SK-N-SH (cell line): ENCODE results near the gene AHNAK. TPM values are rescaled to one million over a fixed set of nuclear protein-coding genes. Genes with fewer than 3 reads are reported as not detected.
A peak's percentile ranks its signal among the peaks of the same experiment; 100 is the strongest.

Experiments used
- CTCF ChIA-PET: fragments of 300-600, 350-600 bp; formaldehyde crosslinking; extraction: SDS; loops from one replicate; lab custom pipeline; 2021; lab: Yijun Ruan, JAX
- POLR2A ChIA-PET: fragments of 350-600 bp; sonication (Branson Sonifier 250); formaldehyde crosslinking; extraction: SDS; loops from one replicate; lab custom pipeline; 2020; ENCODE audit warnings: antibody characterized with exemption, inconsistent platforms; lab: Yijun Ruan, JAX
- DNase-seq: peaks from one replicate; pipeline ENCODE4 v3.0.0; 2012
- H2AFZ ChIP-seq: fragments of 200-600 bp; sonication (generic); 2 replicates; pipeline ENCODE4 v1.8.1; 2016; ENCODE audit warnings: antibody characterized with exemption, mild to moderate bottlenecking, low read depth
- H3F3A ChIP-seq: fragments of 200-600 bp; sonication (generic); replicated peaks from 2 replicates; pipeline ENCODE3; 2016; ENCODE audit warnings: antibody characterized with exemption, mild to moderate bottlenecking; ENCODE audit not compliant: insufficient read depth
- H3K27ac ChIP-seq, 2 experiments: fragments of 200-500 bp in 1 of 2; fragments of 200-600 bp in 1 of 2; sonication (Bioruptor generic) in 1 of 2; sonication (generic), shearing (Covaris generic) in 1 of 2; 2 replicates each; pipeline versions ENCODE4 v1.5.1 to v1.6.1; 2014 to 2016; ENCODE audit warnings: low read depth in 2 of 2, inconsistent platforms in 1 of 2, low read length in 1 of 2, mild to moderate bottlenecking in 1 of 2, mixed read lengths in 1 of 2
- H3K27me3 ChIP-seq: fragments of 200-600 bp; sonication (generic), shearing (Covaris generic); 2 replicates; pipeline ENCODE4 v1.6.1; 2016; ENCODE audit warnings: mixed run types; ENCODE audit not compliant: insufficient read depth
- H3K36me3 ChIP-seq, 2 experiments: fragments of 200-500 bp in 1 of 2; fragments of 200-600 bp in 1 of 2; sonication (Bioruptor generic) in 1 of 2; sonication (generic) in 1 of 2; replicated peaks in 1 of 2; 2 replicates each; pipeline versions ENCODE3 to v1.5.1; 2014 to 2016; ENCODE audit warnings: low read length in 1 of 2, mild to moderate bottlenecking in 1 of 2; ENCODE audit not compliant: insufficient read depth in 2 of 2, control insufficient read depth in 1 of 2
- H3K4me1 ChIP-seq, 2 experiments: fragments of 200-500 bp in 1 of 2; fragments of 200-600 bp in 1 of 2; sonication (Bioruptor generic) in 1 of 2; sonication (generic), shearing (Covaris generic) in 1 of 2; 2 replicates each; pipeline versions ENCODE4 v1.5.1 to v1.6.1; 2014 to 2016; ENCODE audit warnings: low read depth in 1 of 2, low read length in 1 of 2, mixed run types in 1 of 2; ENCODE audit not compliant: insufficient read depth in 2 of 2, control insufficient read depth in 1 of 2
- H3K4me2 ChIP-seq: fragments of 200-600 bp; sonication (generic), shearing (Covaris generic); 2 replicates; pipeline ENCODE4 v1.6.1; 2017; ENCODE audit warnings: mixed run types
- H3K4me3 ChIP-seq, 2 experiments: fragments of 200-500 bp in 1 of 2; fragments of 200-600 bp in 1 of 2; sonication (Bioruptor generic) in 1 of 2; sonication (generic), shearing (Covaris generic) in 1 of 2; 2 replicates each; pipeline versions ENCODE4 v1.5.1 to v1.8.1; 2014 to 2016; ENCODE audit warnings: low read depth in 2 of 2, inconsistent platforms in 1 of 2, low read length in 1 of 2, mild to moderate bottlenecking in 1 of 2, mixed read lengths in 1 of 2, moderate library complexity in 1 of 2
- H3K79me2 ChIP-seq: fragments of 200-600 bp; sonication (generic); 2 replicates; pipeline ENCODE4 v1.8.1; 2017; ENCODE audit warnings: mild to moderate bottlenecking; ENCODE audit not compliant: insufficient read depth
- H3K9ac ChIP-seq: fragments of 200-600 bp; sonication (generic); 2 replicates; pipeline ENCODE4 v1.6.1; 2017; ENCODE audit warnings: mixed run types
- H3K9me2 ChIP-seq: fragments of 200-600 bp; sonication (generic); 2 replicates; pipeline ENCODE4 v1.6.1; 2017; ENCODE audit warnings: mixed run types
- H3K9me3 ChIP-seq: fragments of 200-600 bp; sonication (generic); 2 replicates; pipeline ENCODE4 v1.6.1; 2017; ENCODE audit warnings: mixed run types, mild to moderate bottlenecking, moderate library complexity
- H4K20me1 ChIP-seq: fragments of 200-600 bp; sonication (generic); 2 replicates; pipeline ENCODE4 v1.6.1; 2017; ENCODE audit warnings: mild to moderate bottlenecking, mixed run types; ENCODE audit not compliant: insufficient read depth
- ELF1 ChIP-seq: IDR thresholded peaks from 2 replicates; pipeline ENCODE4 v1.4.0; 2012
- EP300 ChIP-seq, 2 experiments: IDR thresholded peaks; 2 replicates each; pipeline versions ENCODE4 v1.4.0 to v1.6.1; 2012; ENCODE audit warnings: borderline replicate concordance in 1 of 2, low read depth in 1 of 2, low read length in 1 of 2
- EZH2phosphoT487 ChIP-seq: fragments of 200-600 bp; sonication (generic); IDR thresholded peaks from 2 replicates; pipeline ENCODE4 v1.6.1; 2017; ENCODE audit warnings: low read depth, mixed run types, mild to moderate bottlenecking, antibody characterized with exemption, moderate library complexity, borderline replicate concordance
- FOSL2 ChIP-seq: IDR thresholded peaks from 2 replicates; pipeline ENCODE4 v1.4.0; 2012; ENCODE audit warnings: low read depth, mild to moderate bottlenecking, moderate library complexity, borderline replicate concordance
- FOXJ3 ChIP-seq: sonication (generic); formaldehyde crosslinking; IDR thresholded peaks from 2 replicates; pipeline ENCODE4 v1.5.1; 2020; ENCODE audit warnings: mild to moderate bottlenecking, missing genetic modification reagents
- FOXM1 ChIP-seq: IDR thresholded peaks from 2 replicates; pipeline ENCODE4 v1.4.0; 2012; ENCODE audit warnings: low read depth, mild to moderate bottlenecking
- GATA2 ChIP-seq: sonication (generic); formaldehyde crosslinking; IDR thresholded peaks from 2 replicates; pipeline ENCODE4 v1.5.0; 2020; ENCODE audit warnings: mild to moderate bottlenecking, missing genetic modification reagents
- JUND ChIP-seq: IDR thresholded peaks from 2 replicates; pipeline ENCODE4 v1.4.0; 2012
- MEF2A ChIP-seq: IDR thresholded peaks from 2 replicates; pipeline ENCODE4 v1.4.0; 2012; ENCODE audit warnings: low read depth, borderline replicate concordance
- MXI1 ChIP-seq: IDR thresholded peaks from 2 replicates; pipeline ENCODE4 v1.6.1; 2012; ENCODE audit warnings: mild to moderate bottlenecking, low read depth, low read length, improper control_type of control experiment
- NFIC ChIP-seq: IDR thresholded peaks from 2 replicates; pipeline ENCODE4 v1.4.0; 2012; ENCODE audit warnings: borderline replicate concordance
- POLR2AphosphoS5 ChIP-seq: IDR thresholded peaks from 2 replicates; pipeline ENCODE4 v1.6.1; 2012; ENCODE audit warnings: low read depth, low read length
- REST ChIP-seq: IDR thresholded peaks from 2 replicates; pipeline ENCODE4 v1.6.1; 2012; ENCODE audit warnings: mild to moderate bottlenecking, low read depth, low read length, moderate library complexity
- RFX5 ChIP-seq: IDR thresholded peaks from 2 replicates; pipeline ENCODE4 v1.6.1; 2012; ENCODE audit warnings: mild to moderate bottlenecking, improper control_type of control experiment, low read length
- RXRA ChIP-seq: IDR thresholded peaks from 2 replicates; pipeline ENCODE4 v1.4.0; 2012; ENCODE audit warnings: low read depth, mild to moderate bottlenecking, borderline replicate concordance
- SIN3A ChIP-seq: IDR thresholded peaks from 2 replicates; pipeline ENCODE4 v1.6.1; 2012; ENCODE audit warnings: low read depth, mild to moderate bottlenecking, low read length, moderate library complexity, borderline replicate concordance
- TCF12 ChIP-seq: IDR thresholded peaks from 2 replicates; pipeline ENCODE4 v1.4.0; 2012
- WGBS: methylation state at CpG from one replicate; pipeline ENCODE4 v1.1.6; 2017; ENCODE audit warnings: low lambda C conversion rate; 5-methylcytosine and 5-hydroxymethylcytosine counted together
- polyA plus RNA-seq, 3 experiments: library from polyadenylated mRNA; depleted of rRNA; stranded (reverse); fragments of >200 nt; gene quantifications; 2 replicates each; pipeline ENCODE4 v1.2.3, GENCODE V29; 2012
- TF ChIP-seq, protein P1 (sequence below): fragments of 150-350 bp; IDR thresholded peaks from 2 replicates; pipeline ENCODE4 v1.6.1; 2016; ENCODE audit warnings: mild to moderate bottlenecking, low read depth, low read length
- TF ChIP-seq, protein P2 (sequence below): IDR thresholded peaks from 2 replicates; pipeline ENCODE4 v1.4.0; 2012; ENCODE audit warnings: low read depth
- TF ChIP-seq, protein P3 (sequence below): IDR thresholded peaks from 2 replicates; pipeline ENCODE4 v1.4.0; 2012; ENCODE audit warnings: low read depth, borderline replicate concordance
- TF ChIP-seq, protein P4 (sequence below): IDR thresholded peaks from 2 replicates; pipeline ENCODE4 v1.4.0; 2012; ENCODE audit warnings: low read depth, borderline replicate concordance

Gene AHNAK
- polyA plus RNA-seq, 1 of the 3 experiments (the other 2 are of a cell fraction), result 57.8 TPM

DNA sequence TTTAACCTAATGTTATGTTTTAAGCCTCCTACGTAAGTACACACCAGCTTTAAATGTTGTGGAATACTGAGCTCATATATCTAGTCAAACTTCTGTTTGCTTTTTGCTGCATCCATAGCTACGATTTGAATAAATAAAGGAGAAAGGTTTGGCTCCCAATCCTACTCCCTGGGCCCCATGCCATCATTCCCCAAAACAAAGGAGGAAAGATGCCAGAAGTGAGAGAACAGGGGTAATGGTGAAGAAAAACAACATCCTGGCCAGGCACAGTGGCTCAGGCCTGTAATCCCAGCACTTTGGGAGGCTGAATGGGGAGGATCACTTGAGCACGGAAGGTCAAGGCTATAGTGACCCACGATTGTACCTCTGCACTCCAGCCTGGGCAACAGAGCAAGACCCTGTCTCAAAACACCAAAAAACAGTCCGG is 101.3 kb downstream of the AHNAK start:
- no peak for DNase-seq
- Histone ChIP-seq H3K4me1 (peaks cover 15 to 19% of the 10 kb centered on the region in 2 experiments), H4K20me1 (no peaks in the 10 kb centered on the region), H3K36me3 (no peaks in the 10 kb centered on the region), H3K9me3 (no peaks in the 10 kb centered on the region), H3K9ac (no peak overlapping the region), H3K4me3 (no peak overlapping the region), H3K4me2 (no peak overlapping the region), H3F3A (peaks cover 4% of the 10 kb centered on the region), H3K27ac (peak overlapping the region in 1 of 2 experiments; percentile 83; a peak in 3 of 4 replicates), H2AFZ (peak overlapping the region; percentile 83; the same call in 1 of the 2 replicates), H3K9me2 (no peaks in the 10 kb centered on the region), H3K79me2 (no peaks in the 10 kb centered on the region), H3K27me3 (no peaks in the 10 kb centered on the region)
- TF ChIP-seq MXI1, result no peak
- TF ChIP-seq, protein P1, sequence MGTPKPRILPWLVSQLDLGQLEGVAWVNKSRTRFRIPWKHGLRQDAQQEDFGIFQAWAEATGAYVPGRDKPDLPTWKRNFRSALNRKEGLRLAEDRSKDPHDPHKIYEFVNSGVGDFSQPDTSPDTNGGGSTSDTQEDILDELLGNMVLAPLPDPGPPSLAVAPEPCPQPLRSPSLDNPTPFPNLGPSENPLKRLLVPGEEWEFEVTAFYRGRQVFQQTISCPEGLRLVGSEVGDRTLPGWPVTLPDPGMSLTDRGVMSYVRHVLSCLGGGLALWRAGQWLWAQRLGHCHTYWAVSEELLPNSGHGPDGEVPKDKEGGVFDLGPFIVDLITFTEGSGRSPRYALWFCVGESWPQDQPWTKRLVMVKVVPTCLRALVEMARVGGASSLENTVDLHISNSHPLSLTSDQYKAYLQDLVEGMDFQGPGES, result no peak
- no peak for TF ChIP-seq RFX5
- no peak for TF ChIP-seq MEF2A
- TF ChIP-seq, protein P2, sequence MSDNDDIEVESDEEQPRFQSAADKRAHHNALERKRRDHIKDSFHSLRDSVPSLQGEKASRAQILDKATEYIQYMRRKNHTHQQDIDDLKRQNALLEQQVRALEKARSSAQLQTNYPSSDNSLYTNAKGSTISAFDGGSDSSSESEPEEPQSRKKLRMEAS, result no peak
- ChIA-PET CTCF (interaction anchor here (1.6 to 3.0 kb wide), 5 partner anchors 13 to 98 kb away, joined by 7 to 16 read pairs (median 14); no protein-coding TSS in a partner anchor), POLR2A (no interaction called here)
- 87% methylated on average over 5 of the region's 5 CpGs for WGBS

DNA sequence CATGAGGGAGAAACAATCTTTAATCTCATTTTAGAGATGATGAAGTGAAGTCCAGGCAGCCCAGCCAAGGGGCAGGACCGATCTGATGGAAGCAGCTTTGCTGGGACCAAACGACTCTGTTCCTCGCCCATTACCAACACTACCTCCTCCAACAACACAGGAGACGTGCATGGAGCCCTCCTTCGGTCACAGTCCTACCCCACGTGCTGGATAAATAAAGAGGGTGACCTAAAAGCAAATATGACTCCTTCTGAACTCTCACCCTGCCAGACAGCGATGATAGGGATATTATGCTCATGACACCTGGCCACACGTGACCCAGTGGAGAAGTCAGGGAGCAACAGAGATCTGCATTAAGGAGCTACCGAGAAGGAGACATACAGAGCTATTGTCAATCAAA is 101.8 kb downstream of the AHNAK start:
- H3K9ac ChIP-seq, result peak overlapping the region; percentile 79
- DNase-seq, result no peak
- no peaks in the 10 kb centered on the region for H3K27me3 ChIP-seq
- H3F3A ChIP-seq, result peaks cover 4% of the 10 kb centered on the region
- no peaks in the 10 kb centered on the region for H3K9me2 ChIP-seq
- peak overlapping the region; percentile 83 to 91 for H3K27ac ChIP-seq
- H3K9me3 ChIP-seq, result no peaks in the 10 kb centered on the region
- ChIA-PET CTCF (interaction anchor here (0.8 to 3.0 kb wide), 7 partner anchors 14 to 98 kb away, joined by 3 to 16 read pairs (median 9); no protein-coding TSS in a partner anchor), POLR2A (interaction anchor here (0.6 to 2.1 kb wide), 7 partner anchors 10 to 397 kb away, joined by 3 to 6 read pairs (median 4); partner anchors contain the start of gene EEF1G)
- peaks cover 19 to 22% of the 10 kb centered on the region in 2 experiments for H3K4me1 ChIP-seq
- WGBS, result 51% methylated on average over 7 of the region's 9 CpGs
- TF ChIP-seq EZH2phosphoT487 (no peak), FOSL2 (no peak), REST (no peak), NFIC (no peak), POLR2AphosphoS5 (no peak), GATA2 (CRISPR knock-in tag) (no peak), ELF1 (no peak), RXRA (no peak), FOXJ3 (CRISPR knock-in tag) (no peak), TCF12 (no peak), SIN3A (no peak), FOXM1 (no peak), EP300 (IDR thresholded peaks at IDR 0.05; ENCODE audit: borderline replicate concordance in 1 of 2, low read depth in 1 of 2, low read length in 1 of 2) (no peak), JUND (no peak)
- TF ChIP-seq, protein P3, sequence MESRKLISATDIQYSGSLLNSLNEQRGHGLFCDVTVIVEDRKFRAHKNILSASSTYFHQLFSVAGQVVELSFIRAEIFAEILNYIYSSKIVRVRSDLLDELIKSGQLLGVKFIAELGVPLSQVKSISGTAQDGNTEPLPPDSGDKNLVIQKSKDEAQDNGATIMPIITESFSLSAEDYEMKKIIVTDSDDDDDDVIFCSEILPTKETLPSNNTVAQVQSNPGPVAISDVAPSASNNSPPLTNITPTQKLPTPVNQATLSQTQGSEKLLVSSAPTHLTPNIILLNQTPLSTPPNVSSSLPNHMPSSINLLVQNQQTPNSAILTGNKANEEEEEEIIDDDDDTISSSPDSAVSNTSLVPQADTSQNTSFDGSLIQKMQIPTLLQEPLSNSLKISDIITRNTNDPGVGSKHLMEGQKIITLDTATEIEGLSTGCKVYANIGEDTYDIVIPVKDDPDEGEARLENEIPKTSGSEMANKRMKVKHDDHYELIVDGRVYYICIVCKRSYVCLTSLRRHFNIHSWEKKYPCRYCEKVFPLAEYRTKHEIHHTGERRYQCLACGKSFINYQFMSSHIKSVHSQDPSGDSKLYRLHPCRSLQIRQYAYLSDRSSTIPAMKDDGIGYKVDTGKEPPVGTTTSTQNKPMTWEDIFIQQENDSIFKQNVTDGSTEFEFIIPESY, result no peak
- TF ChIP-seq, protein P4, sequence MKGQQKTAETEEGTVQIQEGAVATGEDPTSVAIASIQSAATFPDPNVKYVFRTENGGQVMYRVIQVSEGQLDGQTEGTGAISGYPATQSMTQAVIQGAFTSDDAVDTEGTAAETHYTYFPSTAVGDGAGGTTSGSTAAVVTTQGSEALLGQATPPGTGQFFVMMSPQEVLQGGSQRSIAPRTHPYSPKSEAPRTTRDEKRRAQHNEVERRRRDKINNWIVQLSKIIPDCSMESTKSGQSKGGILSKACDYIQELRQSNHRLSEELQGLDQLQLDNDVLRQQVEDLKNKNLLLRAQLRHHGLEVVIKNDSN, result no peak
- no peaks in the 10 kb centered on the region for H4K20me1 ChIP-seq
- H3K4me3 ChIP-seq, result peak overlapping the region; percentile 55 to 69; a peak in 3 of 4 replicates
- H2AFZ ChIP-seq, result peak overlapping the region; percentile 83
- H3K4me2 ChIP-seq, result peak overlapping the region; percentile 96
- no peaks in the 10 kb centered on the region for H3K79me2 ChIP-seq
- H3K36me3 ChIP-seq, result no peaks in the 10 kb centered on the region
